ENCODE results near the gene FBL. TPM values are rescaled to one million over a fixed set of nuclear protein-coding genes. Genes with fewer than 3 reads are reported as not detected.

Gene FBL
- total and polyA plus RNA-seq, 2 of the 8 experiments (the other 6 are each of a cell fraction or from before 2014, with no cell fraction given) = 790 to 1,361 TPM

- no peak overlapping the region for H2BK20ac ChIP-seq (ENCODE audit: low read length)
- H3K79me2 ChIP-seq (ENCODE audit: control insufficient read depth in 1 of 2, insufficient read depth in 2 of 2, low read length in 2 of 2) = no peaks in the 10 kb centered on the region
- H2BK120ac ChIP-seq (replicated peaks; ENCODE audit: low read depth, low read length) = no peak overlapping the region
- H3K18ac ChIP-seq (ENCODE audit: extremely low read depth, low read length) = no peak overlapping the region
- no peak overlapping the region for H4K5ac ChIP-seq (ENCODE audit: insufficient read length, low read depth, low read length)
- peak overlapping the region; percentile 5 to 31; a peak in 1 of 4 replicates for H3K4me2 ChIP-seq (ENCODE audit: insufficient read depth in 1 of 2, low read depth in 2 of 2, low read length in 2 of 2)
- no peaks in the 10 kb centered on the region for H4K20me1 ChIP-seq (replicated peaks in 1 of 2; ENCODE audit: control insufficient read depth in 1 of 2, insufficient read depth in 2 of 2, low read length in 2 of 2)
- WGBS, 2 experiments (ENCODE audit: extremely low coverage in 1 of 2, insufficient coverage in 1 of 2, insufficient read length in 1 of 2, insufficient replicate concordance in 2 of 2, low coverage in 1 of 2, low lambda C conversion rate in 2 of 2, missing lambda C conversion rate in 1 of 2) = 52% methylated on average over 4 of the region's 4 CpGs; no CpG with 5 or more reads in 1 of the 2 experiments
- H3K56ac ChIP-seq (replicated peaks; ENCODE audit: insufficient read length, low read depth, low read length) = no peak overlapping the region
- no peak overlapping the region for H2BK5ac ChIP-seq (ENCODE audit: low read depth, low read length)
- no peak overlapping the region for H2BK15ac ChIP-seq (ENCODE audit: low read length)
- H3K36me3 ChIP-seq (ENCODE audit: control insufficient read depth in 2 of 4, insufficient read depth in 4 of 4, low read length in 3 of 4) = no peaks in the 10 kb centered on the region
- no peaks in the 10 kb centered on the region for H3K79me1 ChIP-seq (ENCODE audit: low read depth, low read length)
- H2BK12ac ChIP-seq (ENCODE audit: low read depth, low read length) = no peak overlapping the region
- H3K23ac ChIP-seq (ENCODE audit: insufficient read length) = no peak overlapping the region
- no peak overlapping the region for H4K91ac ChIP-seq (replicated peaks; ENCODE audit: insufficient read length, low read length)
- peaks cover 0 to 8% (median 0%) of the 10 kb centered on the region in 4 experiments; a peak in 4 of 7 replicates for H3K4me1 ChIP-seq (replicated peaks in 1 of 4; ENCODE audit: control insufficient read depth in 3 of 4, insufficient read depth in 4 of 4, low read length in 3 of 4)
- H3K27ac ChIP-seq (ENCODE audit: low read depth, low read length) = no peak overlapping the region
- ChIA-PET POLR2A (ENCODE audit: partially characterized antibody) (interaction anchor here (1.1 kb wide), 2 partner anchors 9 to 31 kb away, joined by 3 read pairs; no protein-coding TSS in a partner anchor), CTCF (ENCODE audit: partially characterized antibody) (interaction anchor here (0.6 to 10.5 kb wide), 7 partner anchors 11 to 126 kb away, joined by 3 to 75 read pairs (median 4); no protein-coding TSS in a partner anchor)
- no peak overlapping the region for H3K4me3 ChIP-seq (ENCODE audit: extremely low read depth in 1 of 4, insufficient read depth in 2 of 4, low read depth in 3 of 4, low read length in 4 of 4)
- no peaks in the 10 kb centered on the region for H3K9me3 ChIP-seq (ENCODE audit: insufficient read depth in 2 of 2, low read depth in 1 of 2, low read length in 1 of 2)
- no peak overlapping the region for H2AK5ac ChIP-seq (ENCODE audit: low read depth, low read length)
- DNase-seq (ENCODE audit: low read depth in 1 of 2, low spot score in 2 of 2) (no peak), FAIRE-seq (no peak)
- H4K8ac ChIP-seq (ENCODE audit: extremely low read depth, insufficient read depth, low read length) = no peak overlapping the region
- TF ChIP-seq MAFK (IDR thresholded peaks at IDR 0.05; ENCODE audit: low read depth, low read length) (peak; percentile 90), BCL11A (IDR thresholded peaks at IDR 0.05; ENCODE audit: low read depth in 2 of 2, low read length in 2 of 2) (no peak), BACH1 (IDR thresholded peaks at IDR 0.05; ENCODE audit: low read length) (peak; percentile 82)
- no peak overlapping the region for H3K14ac ChIP-seq (ENCODE audit: insufficient read length)
- peak overlapping the region; percentile 37; the same call in 1 of the 2 replicates for H2AFZ ChIP-seq (ENCODE audit: low read length)
- H3K23me2 ChIP-seq (ENCODE audit: low read depth, low read length) = no peaks in the 10 kb centered on the region; the same call in 1 of the 2 replicates
- H3K4ac ChIP-seq (replicated peaks; ENCODE audit: insufficient read length, low read depth, low read length) = no peak overlapping the region
- no peak overlapping the region for H3K9ac ChIP-seq (replicated peaks in 1 of 4; ENCODE audit: extremely low read depth in 1 of 4, low read depth in 3 of 4, low read length in 3 of 4)
- H3K27me3 ChIP-seq (replicated peaks in 1 of 4; ENCODE audit: control insufficient read depth in 3 of 4, extremely low read depth in 1 of 4, insufficient read depth in 3 of 4, low read length in 3 of 4) = peaks cover 0 to 2% (median 0%) of the 10 kb centered on the region in 4 experiments; a peak in 1 of 7 replicates
Observed at GRCh38 chr19:39802958-39803357, 43.2 kb downstream of the FBL start.
